RWPE2 (cell line): Measurements from ENCODE around the gene DPM1.

ENCODE experiments used
- ATAC-seq: fragments of 200-7000 bp; cut with Tn5 transposase; 3 replicates; pipeline ENCODE4 v1.9.1; 2021; ENCODE audit warnings: low read depth
- DNase-seq: peaks from one replicate; pipeline ENCODE4 v3.0.0-alpha.2; 2020; ENCODE audit warnings: low spot score
- H3K27ac ChIP-seq: fragments of 450-650 bp; 2 replicates; pipeline ENCODE4 v1.5.1; 2017; ENCODE audit warnings: mild to moderate bottlenecking; ENCODE audit not compliant: poor library complexity, severe bottlenecking
- H3K27me3 ChIP-seq: fragments of 250-450 bp; sonication (Bioruptor Pico); 2 replicates; pipeline ENCODE4 v1.5.1; 2021; ENCODE audit warnings: mild to moderate bottlenecking, moderate library complexity; ENCODE audit not compliant: insufficient read depth, poor library complexity, severe bottlenecking
- H3K36me3 ChIP-seq: fragments of 250-450 bp; sonication (Bioruptor Pico); 2 replicates; pipeline ENCODE4 v1.5.1; 2020; ENCODE audit warnings: low read depth, mild to moderate bottlenecking, moderate library complexity
- H3K4me1 ChIP-seq: fragments of 250-450 bp; sonication (Bioruptor Pico); 2 replicates; pipeline ENCODE4 v1.5.1; 2021; ENCODE audit warnings: mild to moderate bottlenecking, moderate library complexity; ENCODE audit not compliant: insufficient read depth, poor library complexity, severe bottlenecking
- H3K4me3 ChIP-seq: fragments of 250-450 bp; sonication (Bioruptor Pico); 2 replicates; pipeline ENCODE4 v1.5.1; 2021; ENCODE audit warnings: mild to moderate bottlenecking, moderate library complexity; ENCODE audit not compliant: severe bottlenecking
- H3K9me3 ChIP-seq: fragments of 250-450 bp; sonication (Bioruptor Pico); 2 replicates; pipeline ENCODE4 v1.5.1; 2021; ENCODE audit warnings: mild to moderate bottlenecking, moderate library complexity; ENCODE audit not compliant: severe bottlenecking
- TF ChIP-seq, protein P1 (sequence below): fragments of 450-650 bp; IDR thresholded peaks from one replicate; pipeline ENCODE4 v1.5.1; 2017; ENCODE audit warnings: mild to moderate bottlenecking, moderate library complexity; ENCODE audit not compliant: poor library complexity, severe bottlenecking

The DPM1 gene

DNA sequence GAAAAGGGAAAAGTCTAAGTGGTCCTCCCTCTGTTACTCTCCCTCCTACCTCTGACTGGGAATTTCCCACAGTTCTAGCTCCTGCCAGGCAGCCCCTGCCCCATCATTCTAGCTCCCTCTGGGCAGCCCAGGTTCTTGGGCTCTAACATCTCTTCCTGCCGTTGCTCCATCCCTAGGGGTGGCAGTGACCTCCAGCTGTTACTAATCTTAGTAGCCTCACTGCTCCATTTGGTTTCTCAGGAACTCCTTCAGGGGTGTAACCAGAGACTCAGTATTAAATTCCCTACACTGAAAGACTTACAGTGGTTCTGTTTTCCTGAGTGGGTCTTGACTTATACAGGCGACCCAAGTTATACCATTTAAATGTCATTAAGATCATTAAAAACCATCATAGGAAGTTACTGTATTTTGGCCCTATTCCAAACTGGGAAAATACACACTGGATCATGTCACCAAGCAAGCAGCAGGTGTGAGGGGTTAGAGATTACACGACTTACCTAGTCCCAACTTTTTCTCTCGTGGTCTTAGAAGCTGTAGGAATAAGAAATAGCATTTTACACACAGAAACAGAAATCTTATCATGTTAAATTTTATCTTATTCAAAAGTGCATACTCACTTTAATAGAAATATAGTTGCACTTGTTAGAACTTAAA is 10.1 kb downstream of the DPM1 start:
- TF ChIP-seq, protein P1, sequence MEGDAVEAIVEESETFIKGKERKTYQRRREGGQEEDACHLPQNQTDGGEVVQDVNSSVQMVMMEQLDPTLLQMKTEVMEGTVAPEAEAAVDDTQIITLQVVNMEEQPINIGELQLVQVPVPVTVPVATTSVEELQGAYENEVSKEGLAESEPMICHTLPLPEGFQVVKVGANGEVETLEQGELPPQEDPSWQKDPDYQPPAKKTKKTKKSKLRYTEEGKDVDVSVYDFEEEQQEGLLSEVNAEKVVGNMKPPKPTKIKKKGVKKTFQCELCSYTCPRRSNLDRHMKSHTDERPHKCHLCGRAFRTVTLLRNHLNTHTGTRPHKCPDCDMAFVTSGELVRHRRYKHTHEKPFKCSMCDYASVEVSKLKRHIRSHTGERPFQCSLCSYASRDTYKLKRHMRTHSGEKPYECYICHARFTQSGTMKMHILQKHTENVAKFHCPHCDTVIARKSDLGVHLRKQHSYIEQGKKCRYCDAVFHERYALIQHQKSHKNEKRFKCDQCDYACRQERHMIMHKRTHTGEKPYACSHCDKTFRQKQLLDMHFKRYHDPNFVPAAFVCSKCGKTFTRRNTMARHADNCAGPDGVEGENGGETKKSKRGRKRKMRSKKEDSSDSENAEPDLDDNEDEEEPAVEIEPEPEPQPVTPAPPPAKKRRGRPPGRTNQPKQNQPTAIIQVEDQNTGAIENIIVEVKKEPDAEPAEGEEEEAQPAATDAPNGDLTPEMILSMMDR: no peak
- Histone ChIP-seq H3K27me3 (no peaks in the 10 kb centered on the region), H3K4me3 (no peak overlapping the region), H3K27ac (no peak overlapping the region), H3K4me1 (peaks cover 11% of the 10 kb centered on the region), H3K9me3 (no peaks in the 10 kb centered on the region), H3K36me3 (peaks cover 100% of the 10 kb centered on the region)
- no peak for DNase-seq
- ATAC-seq: no peak; the same call in 2 of the 3 replicates

DNA sequence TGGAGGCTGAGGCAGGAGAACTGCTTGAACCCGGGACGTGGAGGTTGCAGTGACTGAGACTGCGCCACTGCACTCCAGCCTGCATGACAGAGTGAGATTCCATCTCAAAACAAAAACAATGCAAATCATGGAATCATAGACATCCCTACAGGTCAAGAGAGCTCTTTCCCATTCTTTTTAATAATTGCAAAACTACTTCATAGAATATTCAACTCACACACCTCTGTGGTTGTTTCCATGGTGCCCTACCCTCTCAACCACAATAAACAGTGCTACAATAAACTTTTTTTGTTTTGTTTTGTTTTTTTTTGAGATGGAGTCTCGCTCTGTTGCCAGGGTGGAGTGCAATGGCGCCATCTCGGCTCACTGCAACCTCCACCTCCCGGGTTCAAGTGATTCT is 15.3 kb downstream of the DPM1 start:
- TF ChIP-seq, protein P1: no peak
- Histone ChIP-seq H3K36me3 (peaks cover 98% of the 10 kb centered on the region), H3K27me3 (no peaks in the 10 kb centered on the region), H3K27ac (no peak overlapping the region), H3K4me3 (no peak overlapping the region), H3K4me1 (no peaks in the 10 kb centered on the region), H3K9me3 (no peaks in the 10 kb centered on the region)
- DNase-seq: no peak
- 0 out of 3 replicates have a peak, but pooled peaks have one; percentile 11 for ATAC-seq

DNA sequence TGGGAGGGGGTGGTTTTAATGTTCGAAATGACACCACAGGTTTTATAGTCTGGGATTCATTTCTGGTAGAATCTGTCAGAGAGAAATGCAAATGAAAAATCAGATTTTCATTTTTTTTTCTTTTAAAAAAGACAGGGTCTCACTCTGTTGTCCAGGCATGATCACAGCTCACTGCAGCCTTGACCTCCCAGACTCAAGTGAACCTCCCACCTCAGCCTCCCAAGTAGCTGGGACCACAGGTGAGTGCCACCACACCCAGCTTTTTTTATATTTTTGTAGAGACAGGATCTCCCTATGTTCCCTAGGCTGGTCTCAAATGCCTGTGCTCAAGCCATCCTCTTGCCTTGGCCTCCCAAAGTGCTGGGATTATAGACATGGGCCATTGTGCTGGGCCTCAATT is 24.7 kb downstream of the DPM1 start:
- Histone ChIP-seq H3K4me1 (peaks cover 7% of the 10 kb centered on the region), H3K9me3 (no peaks in the 10 kb centered on the region), H3K27me3 (no peaks in the 10 kb centered on the region), H3K4me3 (no peak overlapping the region), H3K36me3 (peaks cover 81% of the 10 kb centered on the region), H3K27ac (peak overlapping the region; percentile 80)
- TF ChIP-seq, protein P1: no peak
- DNase-seq (no peak), ATAC-seq (no peak)

DNA sequence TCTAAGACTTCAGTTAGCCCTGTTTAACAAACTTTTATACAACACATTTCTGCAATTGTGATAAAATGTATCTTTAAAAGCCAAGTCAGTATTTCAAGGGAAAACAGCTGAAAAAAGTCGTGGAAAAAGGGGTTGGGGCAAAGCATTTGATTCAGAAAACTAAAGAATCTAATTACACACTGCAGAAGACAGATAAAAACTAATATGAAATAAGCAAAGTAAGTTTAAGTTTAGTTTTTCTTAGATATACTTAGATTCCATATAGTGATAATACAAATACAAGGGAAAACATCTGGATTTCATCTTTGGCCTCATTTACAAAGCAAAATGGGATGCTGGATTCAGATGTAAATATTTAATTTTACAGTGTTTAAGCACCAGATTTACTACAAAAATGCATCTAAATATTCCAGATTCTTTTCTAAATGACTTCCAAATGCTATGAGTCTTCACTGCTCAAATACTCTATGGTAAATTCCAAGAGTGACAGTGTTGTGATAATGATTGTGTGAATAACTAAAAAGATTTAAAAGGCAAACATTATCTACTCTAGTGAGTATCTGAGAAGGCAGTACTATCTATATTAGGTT is 25.5 kb downstream of the DPM1 start:
- ATAC-seq: no peak
- Histone ChIP-seq H3K27me3 (no peaks in the 10 kb centered on the region), H3K36me3 (peaks cover 81% of the 10 kb centered on the region), H3K4me3 (no peak overlapping the region), H3K9me3 (no peaks in the 10 kb centered on the region), H3K27ac (peak overlapping the region; percentile 80), H3K4me1 (peaks cover 15% of the 10 kb centered on the region)
- no peak for DNase-seq
- TF ChIP-seq, protein P1: no peak

DNA sequence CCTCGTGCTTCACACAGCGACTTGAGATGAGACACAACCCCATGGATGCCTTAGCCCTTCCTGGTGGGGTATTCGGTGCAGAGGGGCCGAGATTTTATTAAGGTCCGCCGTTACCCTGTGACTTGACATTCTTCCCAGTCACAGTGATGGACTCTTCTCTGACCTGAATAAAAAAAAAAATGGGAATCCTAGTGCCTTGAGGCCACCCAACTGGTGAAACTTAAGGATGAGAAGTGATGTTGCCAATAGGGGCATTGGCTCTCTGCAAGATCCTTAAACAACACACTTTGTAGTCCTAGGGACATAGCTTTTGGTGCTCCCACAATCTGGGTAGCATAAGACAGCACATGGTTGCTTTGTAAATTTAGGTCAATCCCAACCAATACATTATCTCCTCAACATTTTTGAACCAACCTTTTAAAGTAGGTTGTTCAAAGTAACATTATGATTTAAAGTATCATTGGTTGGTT is 26.3 kb downstream of the DPM1 start:
- TF ChIP-seq, protein P1: no peak
- peak overlapping the region; percentile 80 for H3K27ac ChIP-seq
- no peak for DNase-seq

More for the DNA sequence above, 26.3 kb downstream of the DPM1 start:
- no peak for ATAC-seq
- Histone ChIP-seq H3K27me3 (no peaks in the 10 kb centered on the region), H3K36me3 (peaks cover 81% of the 10 kb centered on the region), H3K4me1 (peaks cover 22% of the 10 kb centered on the region), H3K4me3 (peak overlapping the region; percentile 96), H3K9me3 (no peaks in the 10 kb centered on the region)
